ENCODE results near the gene METTL8.

Gene METTL8

GRCh38 chr2:171344182-171344581 lies 89.6 kb downstream of the METTL8 start:
- DNase-seq (ENCODE audit: low read depth), result no peak
- TF ChIP-seq CTCF (conservative IDR thresholded peaks at IDR 0.05; ENCODE audit: low read length), result no peak
- no peak overlapping the region for H3K4me3 ChIP-seq (ENCODE audit: low read length)

GRCh38 chr2:171342067-171342413 lies 91.8 kb downstream of the METTL8 start:
- no peak for TF ChIP-seq CTCF (conservative IDR thresholded peaks at IDR 0.05; ENCODE audit: low read length)
- no peak overlapping the region for H3K4me3 ChIP-seq (ENCODE audit: low read length)
- DNase-seq (ENCODE audit: low read depth), result peak; percentile 25

GRCh38 chr2:171341394-171342066 lies 92.3 kb downstream of the METTL8 start:
- DNase-seq (ENCODE audit: low read depth), result no peak
- TF ChIP-seq CTCF (conservative IDR thresholded peaks at IDR 0.05; ENCODE audit: low read length), result no peak
- no peak overlapping the region for H3K4me3 ChIP-seq (ENCODE audit: low read length)

- no peak for TF ChIP-seq CTCF (conservative IDR thresholded peaks at IDR 0.05; ENCODE audit: low read length)
- no peak overlapping the region for H3K4me3 ChIP-seq (ENCODE audit: low read length)
- no peak for DNase-seq (ENCODE audit: low read depth)
Measured at GRCh38 chr2:171334946-171335345, 98.8 kb downstream of the METTL8 start.

- no peak for DNase-seq (ENCODE audit: low read depth)
- H3K4me3 ChIP-seq (ENCODE audit: low read length), result no peak overlapping the region
- no peak for TF ChIP-seq CTCF (conservative IDR thresholded peaks at IDR 0.05; ENCODE audit: low read length)
Measured at GRCh38 chr2:171334171-171334570, 99.6 kb downstream of the METTL8 start.

- DNase-seq (ENCODE audit: low read depth), result no peak
- no peak overlapping the region for H3K4me3 ChIP-seq (ENCODE audit: low read length)
- TF ChIP-seq CTCF (conservative IDR thresholded peaks at IDR 0.05; ENCODE audit: low read length), result no peak
Measured at GRCh38 chr2:171330155-171330956, 103.4 kb downstream of the METTL8 start.

- TF ChIP-seq CTCF (conservative IDR thresholded peaks at IDR 0.05; ENCODE audit: low read length), result no peak
- no peak for DNase-seq (ENCODE audit: low read depth)
- no peak overlapping the region for H3K4me3 ChIP-seq (ENCODE audit: low read length)
Measured at GRCh38 chr2:171327043-171327496, 106.7 kb downstream of the METTL8 start.

Data from AG10803 (cell line).